OCI-LY1 (cell line): Measurements from ENCODE around the gene CDK5R1.

ENCODE experiments used
- H2AFZ ChIP-seq: fragments of 200-600 bp; sonication (generic), shearing (Covaris generic); 2 replicates; pipeline ENCODE4 v1.6.0; 2014; ENCODE audit warnings: antibody characterized with exemption, mild to moderate bottlenecking, low read length
- H3F3A ChIP-seq: fragments of 200-600 bp; sonication (generic), shearing (Covaris generic); 2 replicates; pipeline ENCODE4 v1.6.0; 2014; ENCODE audit warnings: mild to moderate bottlenecking, antibody characterized with exemption, low read length, moderate library complexity; ENCODE audit not compliant: insufficient read depth
- H3K27ac ChIP-seq: fragments of 200-600 bp; sonication (generic); 2 replicates; pipeline ENCODE4 v1.5.1; 2014; ENCODE audit warnings: low read length, mixed run types, mild to moderate bottlenecking, low read depth; ENCODE audit not compliant: poor library complexity, severe bottlenecking
- H3K27me3 ChIP-seq: fragments of 200-600 bp; sonication (generic); 2 replicates; pipeline ENCODE4 v1.6.0; 2014; ENCODE audit warnings: antibody characterized with exemption, mild to moderate bottlenecking, low read length, moderate library complexity; ENCODE audit not compliant: insufficient read depth
- H3K36me3 ChIP-seq: fragments of 200-600 bp; sonication (generic); 2 replicates; pipeline ENCODE4 v1.6.1; 2014; ENCODE audit warnings: mild to moderate bottlenecking, antibody characterized with exemption, low read length, moderate library complexity, mixed read lengths; ENCODE audit not compliant: insufficient read depth
- H3K4me1 ChIP-seq: fragments of 200-600 bp; sonication (generic); 2 replicates; pipeline ENCODE4 v1.5.1; 2014; ENCODE audit warnings: mild to moderate bottlenecking, low read length, moderate library complexity; ENCODE audit not compliant: insufficient read depth, severe bottlenecking
- H3K4me2 ChIP-seq: fragments of 200-600 bp; sonication (generic), shearing (Covaris generic); 2 replicates; pipeline ENCODE4 v1.6.1; 2014; ENCODE audit warnings: low read length
- H3K4me3 ChIP-seq: fragments of 200-600 bp; sonication (generic); 2 replicates; pipeline ENCODE4 v1.5.1; 2014; ENCODE audit warnings: low read length, low read depth, mild to moderate bottlenecking, mixed read lengths; ENCODE audit not compliant: poor library complexity, severe bottlenecking
- H3K79me2 ChIP-seq: fragments of 200-600 bp; shearing (Covaris generic); 2 replicates; pipeline ENCODE4 v1.6.1; 2016; ENCODE audit warnings: mixed run types, low read length, mixed read lengths; ENCODE audit not compliant: insufficient read depth
- H3K9ac ChIP-seq: fragments of 200-600 bp; sonication (generic), shearing (Covaris generic); 2 replicates; pipeline ENCODE4 v1.6.1; 2014; ENCODE audit warnings: mild to moderate bottlenecking, low read length, mixed read lengths
- H3K9me2 ChIP-seq: fragments of 200-600 bp; sonication (generic), shearing (Covaris generic); 2 replicates; pipeline ENCODE4 v1.6.1; 2014; ENCODE audit warnings: low read depth, mild to moderate bottlenecking, low read length, mixed read lengths
- H3K9me3 ChIP-seq: fragments of 200-600 bp; shearing (Covaris generic); 2 replicates; pipeline ENCODE4 v1.6.1; 2014; ENCODE audit warnings: low read length, mixed read lengths
- H4K20me1 ChIP-seq: fragments of 200-600 bp; sonication (generic), shearing (Covaris generic); 2 replicates; pipeline ENCODE4 v1.6.0; 2016; ENCODE audit warnings: mild to moderate bottlenecking, low read length; ENCODE audit not compliant: insufficient read depth
- CTCF ChIP-seq: fragments of 200-600 bp; sonication (generic), shearing (Covaris generic); IDR thresholded peaks from 2 replicates; pipeline ENCODE4 v1.5.1; 2017; ENCODE audit warnings: mild to moderate bottlenecking, antibody characterized with exemption, low read length, moderate library complexity, mixed read lengths
- EZH2 ChIP-seq: fragments of 200-600 bp; sonication (generic), shearing (Covaris generic); IDR thresholded peaks from 2 replicates; pipeline ENCODE4 v1.8.0; 2017; ENCODE audit warnings: borderline replicate concordance, mixed run types, mild to moderate bottlenecking, antibody characterized with exemption, low read length, moderate library complexity, mixed read lengths

Gene CDK5R1

GRCh38 chr17:32486701-32487472, at the start of gene CDK5R1:
CDK5R1 (plus strand) TSS chr17:32486993; CDS start chr17:32487621, 628 bp downstream.
- H3K9ac ChIP-seq, result peak within 1 kb of the TSS; percentile 57
- no peaks in the 10 kb centered on the region for H3K9me2 ChIP-seq
- no peaks in the 10 kb centered on the region for H3F3A ChIP-seq
- H4K20me1 ChIP-seq, result no peaks in the 10 kb centered on the region
- no peak within 1 kb of the TSS for H3K27ac ChIP-seq
- H3K79me2 ChIP-seq, result no peaks in the 10 kb centered on the region
- no peak within 1 kb of the TSS for H2AFZ ChIP-seq
- peaks cover 11% of the 10 kb centered on the region for H3K36me3 ChIP-seq
- peak within 1 kb of the TSS; percentile 61 for H3K4me3 ChIP-seq
- H3K4me2 ChIP-seq, result peak within 1 kb of the TSS; percentile 72
- no peak for TF ChIP-seq CTCF
- no peak for TF ChIP-seq EZH2
- H3K9me3 ChIP-seq, result no peaks in the 10 kb centered on the region
- peaks cover 7% of the 10 kb centered on the region for H3K27me3 ChIP-seq
- peaks cover 10% of the 10 kb centered on the region for H3K4me1 ChIP-seq

GRCh38 chr17:32440722-32441121, 46.1 kb upstream of the CDK5R1 start:
- Histone ChIP-seq H3K4me1 (peaks cover 8% of the 10 kb centered on the region), H3K4me3 (no peak overlapping the region), H3K27ac (no peak overlapping the region), H2AFZ (no peak overlapping the region), H3K4me2 (no peak overlapping the region), H3K36me3 (no peaks in the 10 kb centered on the region; the same call in 1 of the 2 replicates), H3K79me2 (peaks cover 14% of the 10 kb centered on the region), H3F3A (no peaks in the 10 kb centered on the region), H3K9me3 (no peaks in the 10 kb centered on the region), H4K20me1 (no peaks in the 10 kb centered on the region), H3K27me3 (no peaks in the 10 kb centered on the region), H3K9me2 (no peaks in the 10 kb centered on the region), H3K9ac (no peak overlapping the region)
- no peak for TF ChIP-seq EZH2
- TF ChIP-seq CTCF, result no peak

- H3K4me3 ChIP-seq, result no peak overlapping the region
- no peak overlapping the region for H3K27ac ChIP-seq
- TF ChIP-seq EZH2, result no peak
- no peak for TF ChIP-seq CTCF
Observed at GRCh38 chr17:32441886-32442285, 44.9 kb upstream of the CDK5R1 start.

More at GRCh38 chr17:32441886-32442285, 44.9 kb upstream of the CDK5R1 start:
- Histone ChIP-seq H3K9ac (no peak overlapping the region), H3K79me2 (peaks cover 25% of the 10 kb centered on the region), H3K27me3 (no peaks in the 10 kb centered on the region), H3K4me1 (peaks cover 20% of the 10 kb centered on the region), H3K36me3 (peaks cover 8% of the 10 kb centered on the region; the same call in 1 of the 2 replicates), H3F3A (no peaks in the 10 kb centered on the region), H3K9me2 (no peaks in the 10 kb centered on the region), H3K4me2 (no peak overlapping the region), H4K20me1 (no peaks in the 10 kb centered on the region), H2AFZ (no peak overlapping the region), H3K9me3 (no peaks in the 10 kb centered on the region)
